ENCODE results near the gene MLH3.

Gene MLH3

DNA sequence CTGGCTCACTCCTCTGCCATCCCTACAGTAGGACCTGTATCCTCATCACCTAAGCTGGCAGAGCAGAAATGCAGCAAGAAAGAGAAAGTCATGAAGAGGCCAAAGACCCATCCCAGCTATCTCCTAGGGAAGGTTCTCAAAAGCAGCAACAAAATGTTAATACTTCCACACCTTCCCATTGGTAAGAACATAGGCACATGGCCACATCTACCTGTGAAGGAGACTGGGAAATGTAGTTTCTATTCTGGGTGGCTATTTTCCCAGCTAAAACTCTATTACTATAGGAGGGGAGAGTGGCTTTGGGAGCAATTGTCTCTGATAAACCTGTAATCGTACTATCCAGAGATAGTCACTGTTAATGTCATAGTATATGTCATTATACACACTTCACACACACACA lies 62.3 kb downstream of the MLH3 start:
- DNase-seq (ENCODE audit: low read depth), result no peak
- no peak overlapping the region for H3K4me3 ChIP-seq (ENCODE audit: low read length)
- TF ChIP-seq, protein P1, sequence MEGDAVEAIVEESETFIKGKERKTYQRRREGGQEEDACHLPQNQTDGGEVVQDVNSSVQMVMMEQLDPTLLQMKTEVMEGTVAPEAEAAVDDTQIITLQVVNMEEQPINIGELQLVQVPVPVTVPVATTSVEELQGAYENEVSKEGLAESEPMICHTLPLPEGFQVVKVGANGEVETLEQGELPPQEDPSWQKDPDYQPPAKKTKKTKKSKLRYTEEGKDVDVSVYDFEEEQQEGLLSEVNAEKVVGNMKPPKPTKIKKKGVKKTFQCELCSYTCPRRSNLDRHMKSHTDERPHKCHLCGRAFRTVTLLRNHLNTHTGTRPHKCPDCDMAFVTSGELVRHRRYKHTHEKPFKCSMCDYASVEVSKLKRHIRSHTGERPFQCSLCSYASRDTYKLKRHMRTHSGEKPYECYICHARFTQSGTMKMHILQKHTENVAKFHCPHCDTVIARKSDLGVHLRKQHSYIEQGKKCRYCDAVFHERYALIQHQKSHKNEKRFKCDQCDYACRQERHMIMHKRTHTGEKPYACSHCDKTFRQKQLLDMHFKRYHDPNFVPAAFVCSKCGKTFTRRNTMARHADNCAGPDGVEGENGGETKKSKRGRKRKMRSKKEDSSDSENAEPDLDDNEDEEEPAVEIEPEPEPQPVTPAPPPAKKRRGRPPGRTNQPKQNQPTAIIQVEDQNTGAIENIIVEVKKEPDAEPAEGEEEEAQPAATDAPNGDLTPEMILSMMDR (conservative IDR thresholded peaks at IDR 0.05; ENCODE audit: low read length), result no peak

DNA sequence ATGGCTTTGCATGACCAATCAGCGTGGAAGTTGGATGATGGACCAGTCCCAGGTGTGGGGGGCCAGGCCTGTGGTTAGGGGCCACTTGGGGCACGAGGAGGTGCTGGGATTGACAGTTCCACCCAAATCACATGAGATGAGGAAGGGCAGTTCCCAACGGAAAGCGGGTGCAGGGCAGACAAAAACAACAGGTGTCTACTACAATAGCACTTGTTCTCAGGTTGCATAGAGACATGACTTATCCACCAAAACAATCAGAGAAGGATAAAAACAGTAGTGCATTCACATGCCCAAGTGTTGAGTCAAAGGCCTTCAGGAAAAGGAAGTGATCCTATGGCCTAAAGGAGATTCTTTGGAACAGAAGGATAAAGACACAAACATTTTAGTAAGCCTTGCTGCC lies 63.1 kb downstream of the MLH3 start:
- TF ChIP-seq, protein P1 (conservative IDR thresholded peaks at IDR 0.05; ENCODE audit: low read length), result no peak
- DNase-seq (ENCODE audit: low read depth), result peak; percentile 55
- no peak overlapping the region for H3K4me3 ChIP-seq (ENCODE audit: low read length)

DNA sequence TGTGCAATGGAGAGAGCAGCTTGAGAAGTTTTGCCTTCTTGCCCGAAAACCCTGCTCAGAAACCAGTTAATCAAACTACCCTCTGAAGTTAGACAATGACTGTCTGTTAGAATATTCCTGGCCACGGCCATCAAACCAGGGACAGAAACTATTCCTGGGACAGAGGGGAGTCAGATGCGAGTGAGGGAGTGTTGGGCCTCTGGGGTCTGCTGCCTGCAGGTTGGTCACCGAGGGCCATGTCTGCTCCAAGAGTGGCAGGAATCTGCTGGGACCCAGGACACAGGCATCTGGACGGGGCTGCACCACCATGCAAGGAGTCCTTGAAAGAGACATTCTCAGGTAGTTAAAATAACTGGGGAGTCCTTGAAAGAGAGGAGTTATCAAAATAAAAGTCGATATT lies 65.5 kb downstream of the MLH3 start:
- no peak for DNase-seq (ENCODE audit: low read depth)
- no peak overlapping the region for H3K4me3 ChIP-seq (ENCODE audit: low read length)
- TF ChIP-seq, protein P1 (conservative IDR thresholded peaks at IDR 0.05; ENCODE audit: low read length), result no peak

DNA sequence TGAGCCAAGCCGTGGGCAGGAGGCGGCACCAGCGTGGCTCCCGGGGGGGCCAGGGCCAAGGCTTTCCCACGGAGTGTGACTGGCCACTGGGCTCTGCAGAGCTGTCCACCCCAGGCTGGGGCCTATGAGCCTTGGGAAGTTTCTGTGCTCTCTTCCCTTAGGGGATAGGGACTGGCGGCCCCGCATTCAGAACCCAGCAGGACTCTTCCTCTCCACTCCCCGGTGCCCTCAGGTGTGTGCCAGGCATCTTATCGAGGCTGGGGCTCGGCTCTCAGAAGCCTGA lies 66.3 kb downstream of the MLH3 start:
- no peak for DNase-seq (ENCODE audit: low read depth)
- H3K4me3 ChIP-seq (ENCODE audit: low read length), result no peak overlapping the region
- TF ChIP-seq, protein P1 (conservative IDR thresholded peaks at IDR 0.05; ENCODE audit: low read length), result no peak

DNA sequence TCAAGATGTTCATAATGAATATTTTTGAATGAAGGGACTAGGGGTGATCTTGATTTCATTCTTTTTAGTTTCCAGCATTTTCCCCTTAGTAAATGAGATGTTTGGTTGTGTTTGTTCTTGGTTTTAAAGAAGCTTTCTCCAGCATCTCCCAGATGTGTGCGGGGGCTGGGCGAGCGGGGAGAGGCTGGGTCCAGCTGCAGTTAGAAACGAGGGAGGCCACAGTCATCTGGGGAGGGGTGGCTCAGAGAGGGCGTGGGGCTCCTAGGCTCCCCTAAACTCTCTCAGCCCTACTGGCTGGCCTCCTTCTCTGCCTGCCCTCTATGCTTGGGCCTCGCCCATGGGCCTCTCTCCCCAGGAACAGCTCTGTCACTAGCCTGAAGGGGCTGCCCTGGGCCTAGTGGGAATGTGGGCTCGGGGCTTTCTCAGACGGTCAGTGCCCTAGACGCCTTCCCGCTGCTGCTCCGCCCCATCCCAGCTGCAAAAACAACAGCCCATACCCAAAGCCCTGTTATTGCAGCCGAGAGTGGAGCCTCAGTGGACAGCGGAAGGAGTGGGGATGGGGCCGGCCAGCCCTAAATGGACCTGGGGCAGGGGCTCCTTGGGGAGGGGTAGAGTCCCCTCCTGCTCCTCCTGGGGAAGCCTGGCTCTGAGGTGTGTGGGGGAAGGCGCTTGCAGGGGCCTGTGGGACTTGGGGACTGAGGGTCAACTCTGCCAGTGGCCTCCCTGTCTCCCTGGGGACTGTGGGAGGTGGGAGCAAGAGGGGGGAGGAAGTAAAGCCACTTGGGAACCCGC lies 66.8 kb downstream of the MLH3 start:
- TF ChIP-seq, protein P1 (conservative IDR thresholded peaks at IDR 0.05; ENCODE audit: low read length), result no peak
- H3K4me3 ChIP-seq (ENCODE audit: low read length), result no peak overlapping the region
- DNase-seq (ENCODE audit: low read depth), result no peak

DNA sequence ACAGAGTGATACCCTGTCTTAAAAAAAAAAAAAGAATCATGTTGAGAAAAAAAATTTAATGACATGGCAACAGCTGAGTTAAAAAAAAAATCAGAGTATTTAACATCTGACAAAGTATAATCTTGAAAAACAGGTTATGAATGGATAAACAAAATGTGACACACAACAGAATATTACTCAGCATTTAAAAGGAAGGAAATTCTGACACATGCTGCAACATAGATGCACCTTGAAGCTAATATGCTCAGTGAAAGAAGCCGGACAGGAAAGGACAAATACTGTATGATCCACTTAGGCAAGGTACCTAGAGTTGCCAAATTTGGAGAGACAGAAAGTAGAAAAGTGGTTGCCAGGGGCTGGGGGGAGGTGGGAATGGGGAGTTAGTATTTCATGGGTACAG lies 67.9 kb downstream of the MLH3 start:
- no peak for DNase-seq (ENCODE audit: low read depth)
- TF ChIP-seq, protein P1 (conservative IDR thresholded peaks at IDR 0.05; ENCODE audit: low read length), result no peak
- H3K4me3 ChIP-seq (ENCODE audit: low read length), result no peak overlapping the region

DNA sequence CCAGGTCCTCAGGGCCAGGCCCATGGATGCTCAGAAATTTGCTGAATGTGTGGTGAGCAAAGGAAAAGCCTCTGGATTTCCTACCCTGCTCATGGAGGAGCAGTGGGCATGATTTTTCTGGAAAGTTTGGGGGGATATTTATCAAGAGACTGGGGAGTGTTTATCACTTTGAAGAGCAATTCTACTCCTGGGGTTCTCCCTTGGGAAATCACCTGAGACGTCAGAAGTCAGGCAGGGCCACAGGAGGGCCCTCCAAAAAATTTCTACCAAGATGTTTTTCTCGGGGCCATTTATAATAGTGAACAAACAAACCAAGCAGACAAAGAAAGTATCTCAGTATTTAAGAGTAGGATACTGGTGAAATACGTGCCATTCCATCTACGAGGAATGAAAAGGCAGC lies 68.6 kb downstream of the MLH3 start:
- TF ChIP-seq, protein P1 (conservative IDR thresholded peaks at IDR 0.05; ENCODE audit: low read length), result no peak
- DNase-seq (ENCODE audit: low read depth), result no peak

More for the DNA sequence above, 68.6 kb downstream of the MLH3 start:
- no peak overlapping the region for H3K4me3 ChIP-seq (ENCODE audit: low read length)
